HepG2 (cell line): ENCODE results near the gene PIGO. TPM values are rescaled to one million over a fixed set of nuclear protein-coding genes. Genes with fewer than 3 reads are reported as not detected.

Experiments
- AHDC1 ChIP-seq: sonication (generic); formaldehyde crosslinking; IDR thresholded peaks from 2 replicates; pipeline ENCODE4 v1.5.1; 2020; ENCODE audit warnings: mild to moderate bottlenecking, missing genetic modification reagents, borderline replicate concordance
- FLYWCH1 ChIP-seq: sonication (generic); formaldehyde crosslinking; IDR thresholded peaks from 2 replicates; pipeline ENCODE4 v1.8.1; 2023; ENCODE audit warnings: mild to moderate bottlenecking, missing genetic modification reagents
- GTF2F1 ChIP-seq: fragments of 150-350 bp; IDR thresholded peaks from 2 replicates; pipeline ENCODE4 v1.6.1; 2014; ENCODE audit warnings: low read length
- HOMEZ ChIP-seq: IDR thresholded peaks from 2 replicates; pipeline ENCODE4 v1.6.1; 2016; ENCODE audit warnings: low read depth
- NAIF1 ChIP-seq: sonication (generic); formaldehyde crosslinking; IDR thresholded peaks from 2 replicates; pipeline ENCODE4 v1.5.0; 2020; ENCODE audit warnings: mild to moderate bottlenecking, missing genetic modification reagents, borderline replicate concordance
- NCOA5 ChIP-seq: sonication (generic); formaldehyde crosslinking; IDR thresholded peaks from 2 replicates; pipeline ENCODE4 v1.4.0; 2020; ENCODE audit warnings: missing genetic modification reagents
- NR3C1 ChIP-seq: sonication (generic); formaldehyde crosslinking; IDR thresholded peaks from 2 replicates; pipeline ENCODE4 v1.4.0; 2020; ENCODE audit warnings: missing genetic modification reagents
- RNF2 ChIP-seq: fragments of 450-650 bp; conservative IDR thresholded peaks from 2 replicates; pipeline ENCODE4 v1.6.1; 2016; ENCODE audit warnings: low read depth
- SPEN ChIP-seq: sonication (generic); formaldehyde crosslinking; IDR thresholded peaks from 2 replicates; pipeline ENCODE4 v1.5.1; 2020; ENCODE audit warnings: low read depth, mild to moderate bottlenecking, missing genetic modification reagents
- ZBTB21 ChIP-seq: sonication (generic); formaldehyde crosslinking; IDR thresholded peaks from 2 replicates; pipeline ENCODE4 v1.4.0; 2020; ENCODE audit warnings: missing genetic modification reagents
- ZBTB43 ChIP-seq: sonication (generic); formaldehyde crosslinking; conservative IDR thresholded peaks from 2 replicates; pipeline ENCODE4 v1.4.0; 2020; ENCODE audit warnings: missing genetic modification reagents
- ZNF138 ChIP-seq: sonication (generic); formaldehyde crosslinking; IDR thresholded peaks from 2 replicates; pipeline ENCODE4 v1.5.0; 2020; ENCODE audit warnings: mild to moderate bottlenecking, low read depth, missing genetic modification reagents
- ZNF20 ChIP-seq: sonication (generic); formaldehyde crosslinking; IDR thresholded peaks from 2 replicates; pipeline ENCODE4 v1.4.0; 2020; ENCODE audit warnings: mild to moderate bottlenecking, moderate library complexity, missing genetic modification reagents
- ZSCAN29 ChIP-seq: sonication (generic); formaldehyde crosslinking; conservative IDR thresholded peaks from 2 replicates; pipeline ENCODE4 v1.4.0; 2020; ENCODE audit warnings: mild to moderate bottlenecking, missing genetic modification reagents
- polyA plus RNA-seq, 8 experiments: library from polyadenylated mRNA; depleted of rRNA in 3 of 8; stranded (reverse) in 7 of 8; unstranded in 1 of 8; fragments of >200 nt; fragmentation: Illumina TruSeq in 4 of 8; extraction: Trizol in 4 of 8; gene quantifications; 2 replicates each; pipeline versions ENCODE4 v1.2.1 to v1.2.3, GENCODE V29; 2011 to 2016; ENCODE audit warnings: low read depth in 4 of 8, missing spikeins in 1 of 8, mixed read lengths in 1 of 8; ENCODE audit not compliant: insufficient read depth in 1 of 8
- total RNA-seq, 5 experiments: library from RNA; depleted of rRNA; stranded (reverse); fragments of >200 nt; fragmentation: Illumina TruSeq; extraction: Trizol; gene quantifications; 2 replicates each; pipeline ENCODE4 v1.2.3, GENCODE V29; 2016; ENCODE audit warnings: low read depth in 1 of 5
- TF ChIP-seq, protein P1 (sequence below): sonication (generic); formaldehyde crosslinking; IDR thresholded peaks from 2 replicates; pipeline ENCODE4 v1.8.1; 2023; ENCODE audit warnings: missing genetic modification reagents, inconsistent platforms, borderline replicate concordance
- TF ChIP-seq, protein P2 (sequence below): IDR thresholded peaks from 2 replicates; pipeline ENCODE4 v1.6.1; 2018; ENCODE audit warnings: missing genetic modification reagents
- TF ChIP-seq, protein P3 (sequence below): IDR thresholded peaks from 2 replicates; pipeline ENCODE4 v1.6.1; 2016

The PIGO gene
- total and polyA plus RNA-seq, 2 of the 13 experiments (the other 11 are each of a cell fraction or from before 2014, with no cell fraction given), result 20.5 to 26.2 TPM

GRCh38 chr9:35079426-35080341 lies 16.7 kb downstream of the PIGO start, which contains the start of gene FANCG (continued):
- TF ChIP-seq ZNF20 (CRISPR knock-in tag) (0 out of 2 replicates have a peak, but pooled peaks have one; percentile 61), ZBTB43 (CRISPR knock-in tag) (peak; percentile 19; the same call in 1 of the 2 replicates), HOMEZ (0 out of 2 replicates have a peak, but pooled peaks have one; percentile 44), RNF2 (peak; percentile 81; the same call in 1 of the 2 replicates), ZNF138 (CRISPR knock-in tag) (no peak), GTF2F1 (no peak), ZBTB21 (CRISPR knock-in tag) (no peak), NCOA5 (CRISPR knock-in tag) (no peak), NR3C1 (no peak), ZSCAN29 (CRISPR knock-in tag) (0 out of 2 replicates have a peak, but pooled peaks have one; percentile 52), SPEN (CRISPR knock-in tag) (peak; percentile 80), AHDC1 (CRISPR knock-in tag) (no peak), FLYWCH1 (no peak), NAIF1 (CRISPR knock-in tag) (no peak)
- TF ChIP-seq, protein P1, sequence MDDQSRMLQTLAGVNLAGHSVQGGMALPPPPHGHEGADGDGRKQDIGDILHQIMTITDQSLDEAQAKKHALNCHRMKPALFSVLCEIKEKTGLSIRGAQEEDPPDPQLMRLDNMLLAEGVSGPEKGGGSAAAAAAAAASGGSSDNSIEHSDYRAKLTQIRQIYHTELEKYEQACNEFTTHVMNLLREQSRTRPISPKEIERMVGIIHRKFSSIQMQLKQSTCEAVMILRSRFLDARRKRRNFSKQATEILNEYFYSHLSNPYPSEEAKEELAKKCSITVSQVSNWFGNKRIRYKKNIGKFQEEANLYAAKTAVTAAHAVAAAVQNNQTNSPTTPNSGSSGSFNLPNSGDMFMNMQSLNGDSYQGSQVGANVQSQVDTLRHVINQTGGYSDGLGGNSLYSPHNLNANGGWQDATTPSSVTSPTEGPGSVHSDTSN (CRISPR knock-in tag), result no peak
- TF ChIP-seq, protein P2, sequence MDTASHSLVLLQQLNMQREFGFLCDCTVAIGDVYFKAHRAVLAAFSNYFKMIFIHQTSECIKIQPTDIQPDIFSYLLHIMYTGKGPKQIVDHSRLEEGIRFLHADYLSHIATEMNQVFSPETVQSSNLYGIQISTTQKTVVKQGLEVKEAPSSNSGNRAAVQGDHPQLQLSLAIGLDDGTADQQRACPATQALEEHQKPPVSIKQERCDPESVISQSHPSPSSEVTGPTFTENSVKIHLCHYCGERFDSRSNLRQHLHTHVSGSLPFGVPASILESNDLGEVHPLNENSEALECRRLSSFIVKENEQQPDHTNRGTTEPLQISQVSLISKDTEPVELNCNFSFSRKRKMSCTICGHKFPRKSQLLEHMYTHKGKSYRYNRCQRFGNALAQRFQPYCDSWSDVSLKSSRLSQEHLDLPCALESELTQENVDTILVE (CRISPR knock-in tag), result peak; percentile 66; the same call in 1 of the 2 replicates
- TF ChIP-seq, protein P3, sequence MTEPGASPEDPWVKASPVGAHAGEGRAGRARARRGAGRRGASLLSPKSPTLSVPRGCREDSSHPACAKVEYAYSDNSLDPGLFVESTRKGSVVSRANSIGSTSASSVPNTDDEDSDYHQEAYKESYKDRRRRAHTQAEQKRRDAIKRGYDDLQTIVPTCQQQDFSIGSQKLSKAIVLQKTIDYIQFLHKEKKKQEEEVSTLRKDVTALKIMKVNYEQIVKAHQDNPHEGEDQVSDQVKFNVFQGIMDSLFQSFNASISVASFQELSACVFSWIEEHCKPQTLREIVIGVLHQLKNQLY, result no peak
